ENCODE results near the gene MEOX1.

Gene MEOX1

GRCh38 chr17:43661699-43662412 is at the start of gene MEOX1:
Gene MEOX1, minus strand, starts transcription at chr17:43661922. Its CDS starts 388 bp downstream, at chr17:43661534.
- H3K27ac ChIP-seq = no peak within 1 kb of the TSS

DNA sequence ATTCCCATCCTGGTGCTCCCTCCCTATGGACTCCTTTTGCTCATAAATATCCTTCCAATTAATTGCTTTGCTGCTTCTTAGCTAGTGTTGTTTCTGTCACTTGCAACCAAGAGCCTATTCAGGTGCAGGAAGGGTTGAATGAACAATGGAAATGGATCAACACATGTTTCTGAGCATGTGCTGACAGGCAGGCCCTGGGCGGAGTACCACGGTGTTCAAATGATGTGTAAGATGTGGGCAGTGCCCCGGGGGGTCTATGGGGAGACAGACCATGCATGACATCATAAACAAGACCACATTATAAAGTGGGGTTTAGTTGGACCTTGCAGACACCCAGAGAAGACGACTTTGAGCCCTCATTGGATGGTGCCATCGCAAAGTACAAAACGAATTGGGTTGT is 48.4 kb upstream of the MEOX1 start:
- no peak overlapping the region for H3K27ac ChIP-seq
- TF ChIP-seq, protein P1, sequence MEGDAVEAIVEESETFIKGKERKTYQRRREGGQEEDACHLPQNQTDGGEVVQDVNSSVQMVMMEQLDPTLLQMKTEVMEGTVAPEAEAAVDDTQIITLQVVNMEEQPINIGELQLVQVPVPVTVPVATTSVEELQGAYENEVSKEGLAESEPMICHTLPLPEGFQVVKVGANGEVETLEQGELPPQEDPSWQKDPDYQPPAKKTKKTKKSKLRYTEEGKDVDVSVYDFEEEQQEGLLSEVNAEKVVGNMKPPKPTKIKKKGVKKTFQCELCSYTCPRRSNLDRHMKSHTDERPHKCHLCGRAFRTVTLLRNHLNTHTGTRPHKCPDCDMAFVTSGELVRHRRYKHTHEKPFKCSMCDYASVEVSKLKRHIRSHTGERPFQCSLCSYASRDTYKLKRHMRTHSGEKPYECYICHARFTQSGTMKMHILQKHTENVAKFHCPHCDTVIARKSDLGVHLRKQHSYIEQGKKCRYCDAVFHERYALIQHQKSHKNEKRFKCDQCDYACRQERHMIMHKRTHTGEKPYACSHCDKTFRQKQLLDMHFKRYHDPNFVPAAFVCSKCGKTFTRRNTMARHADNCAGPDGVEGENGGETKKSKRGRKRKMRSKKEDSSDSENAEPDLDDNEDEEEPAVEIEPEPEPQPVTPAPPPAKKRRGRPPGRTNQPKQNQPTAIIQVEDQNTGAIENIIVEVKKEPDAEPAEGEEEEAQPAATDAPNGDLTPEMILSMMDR (conservative IDR thresholded peaks at IDR 0.05) = no peak

More at GRCh38 chr17:43661699-43662412, at the start of gene MEOX1:
- TF ChIP-seq, protein P1 (conservative IDR thresholded peaks at IDR 0.05) = no peak

DNA sequence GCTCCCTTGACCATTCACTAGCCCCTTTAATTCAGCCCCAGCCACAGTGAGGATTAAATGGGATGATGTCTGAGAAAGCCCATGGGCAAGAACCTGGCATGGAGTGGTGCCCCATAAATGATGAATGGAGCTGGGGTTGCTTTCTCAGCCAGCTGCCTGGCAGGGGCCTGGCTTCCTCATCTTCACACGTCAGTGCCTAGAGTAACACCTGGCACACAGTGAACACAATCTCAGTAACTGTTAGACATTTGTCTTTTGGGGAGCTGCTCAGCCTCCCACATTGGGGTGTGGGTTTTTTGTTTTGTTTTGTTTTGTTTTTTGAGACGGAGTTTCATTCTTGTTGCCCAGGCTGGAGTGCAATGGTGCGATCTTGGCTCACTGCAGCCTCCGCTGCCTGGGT is 47.5 kb upstream of the MEOX1 start:
- no peak overlapping the region for H3K27ac ChIP-seq
- TF ChIP-seq, protein P1 (conservative IDR thresholded peaks at IDR 0.05) = no peak

- H3K27ac ChIP-seq = no peak overlapping the region
- TF ChIP-seq, protein P1 (conservative IDR thresholded peaks at IDR 0.05) = no peak
Measured at GRCh38 chr17:43707184-43707583, 45.5 kb upstream of the MEOX1 start.

GRCh38 chr17:43706235-43706634 is 44.5 kb upstream of the MEOX1 start:
- TF ChIP-seq, protein P1 (conservative IDR thresholded peaks at IDR 0.05) = no peak
- no peak overlapping the region for H3K27ac ChIP-seq

DNA sequence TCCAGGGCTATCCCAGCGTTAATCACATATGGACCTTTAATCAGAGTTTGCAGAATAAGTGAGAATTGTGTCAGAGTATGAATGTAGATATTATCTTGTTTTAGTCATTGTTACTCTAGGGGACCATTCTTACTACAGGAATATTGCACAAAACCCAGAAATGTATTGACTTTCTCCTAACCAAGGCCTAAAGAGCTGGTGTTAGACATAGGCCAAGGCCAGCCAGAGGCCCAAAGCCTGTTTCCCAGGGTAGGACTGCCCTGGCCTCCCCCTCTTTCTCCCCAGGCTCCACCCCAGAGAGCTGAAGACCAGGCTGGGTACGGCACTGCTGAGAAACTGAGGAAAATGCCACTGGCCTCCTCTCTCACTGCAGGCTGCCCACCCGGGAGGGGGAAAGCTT is 41.9 kb upstream of the MEOX1 start:
- TF ChIP-seq, protein P1 (conservative IDR thresholded peaks at IDR 0.05) = no peak
- H3K27ac ChIP-seq = no peak overlapping the region

- TF ChIP-seq, protein P1 (conservative IDR thresholded peaks at IDR 0.05) = no peak
- no peak overlapping the region for H3K27ac ChIP-seq
Measured at GRCh38 chr17:43702637-43703036, 40.9 kb upstream of the MEOX1 start.

All from VCaP (cell line).